HEK293T (cell line): ENCODE results near the gene CA10.

ENCODE experiments used
- CTCF ChIA-PET: fragments of 350-600 bp; formaldehyde crosslinking; extraction: SDS; loops from one replicate; lab custom pipeline; 2021; ENCODE audit warnings: antibody characterized with exemption, inconsistent platforms; lab: Yijun Ruan, JAX
- POLR2A ChIA-PET: fragments of 350-600 bp; formaldehyde crosslinking; extraction: SDS; loops from one replicate; lab custom pipeline; 2020; ENCODE audit warnings: antibody characterized with exemption, inconsistent platforms; lab: Yijun Ruan, JAX
- DNase-seq: peaks from one replicate; pipeline ENCODE4 v3.0.0; 2012; ENCODE audit warnings: mixed read lengths; ENCODE audit errors: extremely low spot score
- ARNT ChIP-seq: fragments of 450-650 bp; IDR thresholded peaks from 2 replicates; pipeline ENCODE4 v1.6.1; 2017; ENCODE audit warnings: mild to moderate bottlenecking
- BHLHE40 ChIP-seq: fragments of 450-650 bp; IDR thresholded peaks from 2 replicates; pipeline ENCODE4 v1.6.1; 2016; ENCODE audit warnings: mild to moderate bottlenecking, moderate library complexity, borderline replicate concordance
- CTBP1 ChIP-seq: fragments of 450-650 bp; IDR thresholded peaks from 2 replicates; pipeline ENCODE4 v1.6.1; 2016; ENCODE audit warnings: borderline replicate concordance
- ELF4 ChIP-seq: fragments of 450-650 bp; IDR thresholded peaks from 2 replicates; pipeline ENCODE4 v1.6.1; 2017; ENCODE audit warnings: antibody characterized with exemption
- FOXA1 ChIP-seq: fragments of 450-650 bp; IDR thresholded peaks from 2 replicates; pipeline ENCODE4 v1.6.1; 2016; ENCODE audit warnings: mild to moderate bottlenecking
- FOXK2 ChIP-seq: fragments of 450-650 bp; IDR thresholded peaks from 2 replicates; pipeline ENCODE4 v1.6.1; 2016; ENCODE audit warnings: mild to moderate bottlenecking
- FOXM1 ChIP-seq: fragments of 450-650 bp; IDR thresholded peaks from 2 replicates; pipeline ENCODE4 v1.6.1; 2017; ENCODE audit warnings: mild to moderate bottlenecking, borderline replicate concordance
- HDGF ChIP-seq: fragments of 450-650 bp; IDR thresholded peaks from 2 replicates; pipeline ENCODE4 v1.6.1; 2017; ENCODE audit warnings: antibody characterized with exemption, borderline replicate concordance
- L3MBTL2 ChIP-seq: fragments of 450-650 bp; conservative IDR thresholded peaks from 2 replicates; pipeline ENCODE4 v1.6.1; 2016; ENCODE audit warnings: mild to moderate bottlenecking
- LEF1 ChIP-seq: fragments of 450-650 bp; IDR thresholded peaks from 2 replicates; pipeline ENCODE4 v1.6.1; 2017; ENCODE audit warnings: mild to moderate bottlenecking, borderline replicate concordance
- NFRKB ChIP-seq: fragments of 450-650 bp; IDR thresholded peaks from 2 replicates; pipeline ENCODE4 v1.6.1; 2016; ENCODE audit warnings: mild to moderate bottlenecking, moderate library complexity
- PKNOX1 ChIP-seq: fragments of 450-650 bp; IDR thresholded peaks from 2 replicates; pipeline ENCODE4 v1.6.1; 2016
- SP1 ChIP-seq: fragments of 450-650 bp; IDR thresholded peaks from 2 replicates; pipeline ENCODE4 v1.6.1; 2017
- SUZ12 ChIP-seq: fragments of 450-650 bp; IDR thresholded peaks from 2 replicates; pipeline ENCODE4 v1.6.1; 2016; ENCODE audit warnings: mild to moderate bottlenecking
- TARDBP ChIP-seq: fragments of 450-650 bp; IDR thresholded peaks from 2 replicates; pipeline ENCODE4 v1.6.1; 2016
- ZNF384 ChIP-seq: fragments of 450-650 bp; IDR thresholded peaks from 2 replicates; pipeline ENCODE4 v1.6.1; 2016

CA10 gene

GRCh38 chr17:52149626-52150025, 8.9 kb downstream of the CA10 start:
- CTCF ChIA-PET = no interaction called here
- no peak for TF ChIP-seq L3MBTL2
- TF ChIP-seq BHLHE40 = no peak
- no peak for TF ChIP-seq NFRKB
- TF ChIP-seq PKNOX1 = no peak
- TF ChIP-seq ELF4 = no peak
- no peak for TF ChIP-seq ZNF384
- TF ChIP-seq TARDBP = no peak
- no peak for TF ChIP-seq LEF1
- TF ChIP-seq FOXA1 = no peak
- no peak for TF ChIP-seq ARNT
- TF ChIP-seq HDGF = no peak
- no peak for TF ChIP-seq FOXK2
- TF ChIP-seq CTBP1 = no peak
- TF ChIP-seq SP1 = no peak
- TF ChIP-seq SUZ12 = no peak
- TF ChIP-seq FOXM1 = no peak
- POLR2A ChIA-PET = no interaction called here
- DNase-seq = no peak

- DNase-seq = no peak
- CTCF ChIA-PET = no interaction called here
- TF ChIP-seq FOXM1 (no peak), BHLHE40 (no peak), LEF1 (no peak), PKNOX1 (no peak), ELF4 (no peak), TARDBP (no peak), FOXK2 (no peak), L3MBTL2 (no peak), SUZ12 (no peak), ARNT (no peak), ZNF384 (no peak), CTBP1 (no peak), NFRKB (no peak), FOXA1 (no peak)
These were observed 9.6 kb downstream of the CA10 start for GRCh38 chr17:52148969-52149351.

GRCh38 chr17:52148288-52148968, 10.1 kb downstream of the CA10 start:
- ChIA-PET POLR2A (interaction anchor here (0.8 kb wide), 1 partner anchor 235 kb away, joined by 3 read pairs; no protein-coding TSS in a partner anchor), CTCF (no interaction called here)
- no peak for DNase-seq
- TF ChIP-seq FOXM1 (no peak), L3MBTL2 (no peak), BHLHE40 (no peak), SUZ12 (no peak), HDGF (no peak), NFRKB (no peak), TARDBP (no peak), SP1 (no peak), FOXK2 (no peak), PKNOX1 (no peak), FOXA1 (no peak), CTBP1 (no peak), ZNF384 (no peak), LEF1 (no peak)

More at GRCh38 chr17:52148969-52149351, 9.6 kb downstream of the CA10 start:
- POLR2A ChIA-PET = no interaction called here

DNA sequence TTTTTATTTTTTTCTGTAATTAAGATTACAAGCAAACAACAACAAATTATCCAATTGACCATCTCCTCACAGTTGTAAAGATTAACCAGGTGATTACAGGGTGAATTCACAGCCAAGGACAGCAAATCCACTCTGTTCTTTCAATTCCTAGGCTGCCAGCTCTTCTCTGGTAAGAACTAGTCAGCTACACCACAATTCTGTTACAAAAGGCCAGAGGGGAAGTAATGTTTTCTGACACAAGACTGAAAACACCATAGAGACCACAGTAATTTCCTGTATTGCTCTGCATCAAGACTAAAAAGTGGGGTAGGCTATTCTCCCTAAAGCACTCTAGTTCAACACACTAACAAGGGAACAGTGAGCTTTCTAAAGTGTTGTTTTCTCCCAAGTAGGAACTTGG, 10.6 kb downstream of the CA10 start:
- ChIA-PET CTCF (no interaction called here), POLR2A (interaction anchor here (0.8 kb wide), 1 partner anchor 236 kb away, joined by 3 read pairs; no protein-coding TSS in a partner anchor)
- no peak for DNase-seq
- no peak for TF ChIP-seq HDGF
- no peak for TF ChIP-seq ARNT
- no peak for TF ChIP-seq CTBP1
- no peak for TF ChIP-seq PKNOX1

- ChIA-PET POLR2A (no interaction called here), CTCF (no interaction called here)
- TF ChIP-seq PKNOX1 = no peak
- no peak for TF ChIP-seq FOXK2
- TF ChIP-seq LEF1 = no peak
- no peak for TF ChIP-seq TARDBP
- no peak for TF ChIP-seq SUZ12
- no peak for TF ChIP-seq NFRKB
- TF ChIP-seq ARNT = no peak
- TF ChIP-seq ZNF384 = no peak
- no peak for TF ChIP-seq L3MBTL2
- no peak for TF ChIP-seq FOXA1
- no peak for TF ChIP-seq BHLHE40
- TF ChIP-seq CTBP1 = no peak
- no peak for TF ChIP-seq ELF4
- no peak for TF ChIP-seq SP1
- TF ChIP-seq FOXM1 = no peak
- no peak for TF ChIP-seq HDGF
- no peak for DNase-seq
These were observed 11.1 kb downstream of the CA10 start for GRCh38 chr17:52147431-52147830.
